A204.1 (cell line): ENCODE results near the gene COLEC12.

Source experiments
- FAIRE-seq: peaks from 2 replicates; lab custom pipeline; 2012; peaks lifted over from hg19 to GRCh38; lab: Jason Lieb, UNC

Gene COLEC12

GRCh38 chr18:383135-383534 lies 117.4 kb downstream of the COLEC12 start:
- FAIRE-seq = no peak

- FAIRE-seq = no peak
These were observed 118.0 kb downstream of the COLEC12 start for GRCh38 chr18:382423-382984.

GRCh38 chr18:379681-380330 lies 120.7 kb downstream of the COLEC12 start:
- FAIRE-seq = no peak

- FAIRE-seq = no peak
These were observed 122.4 kb downstream of the COLEC12 start for GRCh38 chr18:378079-378478.

GRCh38 chr18:377088-377487 lies 123.4 kb downstream of the COLEC12 start:
- FAIRE-seq = no peak

- FAIRE-seq = no peak
These were observed 124.2 kb downstream of the COLEC12 start for GRCh38 chr18:376311-376710.

GRCh38 chr18:374721-375168 lies 125.8 kb downstream of the COLEC12 start:
- FAIRE-seq = no peak

- no peak for FAIRE-seq
These were observed 126.7 kb downstream of the COLEC12 start for GRCh38 chr18:373780-374179.

- FAIRE-seq = no peak
These were observed 128.9 kb downstream of the COLEC12 start for GRCh38 chr18:371609-371982.

- no peak for FAIRE-seq
These were observed 129.5 kb downstream of the COLEC12 start for GRCh38 chr18:370751-371608.

- no peak for FAIRE-seq
These were observed 131.1 kb downstream of the COLEC12 start for GRCh38 chr18:369224-370015.

GRCh38 chr18:366466-367061 lies 133.9 kb downstream of the COLEC12 start:
- no peak for FAIRE-seq

- FAIRE-seq = no peak
These were observed 134.8 kb downstream of the COLEC12 start for GRCh38 chr18:365651-366050.

GRCh38 chr18:364256-364826 lies 136.2 kb downstream of the COLEC12 start:
- FAIRE-seq = no peak

- no peak for FAIRE-seq
These were observed 137.0 kb downstream of the COLEC12 start for GRCh38 chr18:363301-364085.

GRCh38 chr18:362311-363290 lies 137.9 kb downstream of the COLEC12 start:
- no peak for FAIRE-seq

GRCh38 chr18:361941-362310 lies 138.6 kb downstream of the COLEC12 start:
- no peak for FAIRE-seq

- no peak for FAIRE-seq
These were observed 139.3 kb downstream of the COLEC12 start for GRCh38 chr18:361100-361732.

GRCh38 chr18:360676-361075 lies 139.8 kb downstream of the COLEC12 start:
- no peak for FAIRE-seq
